Measurements from ENCODE around the gene KAZALD1. TPM values are rescaled to one million over a fixed set of nuclear protein-coding genes. Genes with fewer than 3 reads are reported as not detected.

KAZALD1 gene
- total and polyA plus RNA-seq, 10 of the 15 experiments (the other 5 are each of a cell fraction or from before 2014, with no cell fraction given): 0.10 to 4.3 (median 1.9) TPM

DNA sequence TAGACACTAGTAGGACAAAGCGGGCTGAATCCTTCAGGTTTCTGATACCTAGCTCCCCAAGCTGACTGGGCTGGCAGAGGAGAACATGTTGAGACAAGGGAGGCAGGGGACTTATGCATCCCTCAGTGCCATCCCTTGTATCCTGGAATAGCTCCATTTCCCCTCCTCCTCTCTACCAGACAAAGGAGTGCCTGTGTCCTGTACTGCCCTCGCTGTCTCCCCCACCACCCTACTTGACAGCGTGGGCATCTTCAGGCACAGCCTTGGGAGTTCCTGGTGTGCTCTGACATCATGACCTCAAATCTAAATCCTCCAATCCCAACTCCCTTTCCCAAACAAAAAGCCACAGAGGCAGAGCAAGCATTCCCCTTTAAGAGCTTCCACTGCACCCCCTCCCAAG lies 21.7 kb upstream of the KAZALD1 start (continued):
- TF ChIP-seq ZNF384 (IDR thresholded peaks at IDR 0.05; ENCODE audit: borderline replicate concordance, low read depth, low read length) (no peak), ESRRA (IDR thresholded peaks at IDR 0.05; ENCODE audit: low read length) (no peak), BRCA1 (IDR thresholded peaks at IDR 0.05; ENCODE audit: low read depth, low read length) (no peak), ZBED1 (IDR thresholded peaks at IDR 0.05; ENCODE audit: borderline replicate concordance) (no peak)

DNA sequence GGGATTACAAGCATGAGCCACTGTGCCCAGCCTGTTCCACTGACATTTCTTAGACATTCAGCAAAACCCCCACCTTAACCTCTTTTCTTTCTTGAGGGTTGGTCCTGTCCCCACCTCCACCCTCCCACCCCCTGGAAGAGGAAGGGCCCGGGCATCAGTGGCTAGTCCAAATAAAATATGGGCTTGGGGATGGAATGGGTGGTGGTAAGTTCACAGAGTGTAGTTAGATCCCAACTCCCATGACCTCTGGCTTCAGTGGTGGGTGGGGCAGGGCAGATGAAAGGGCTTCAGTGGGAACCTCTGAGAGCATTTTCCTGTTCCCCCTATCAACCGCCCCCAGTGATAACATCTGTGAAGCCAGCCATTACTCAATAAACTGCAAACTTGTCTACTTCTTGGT lies 20.9 kb upstream of the KAZALD1 start:
- Histone ChIP-seq H3K79me2 (ENCODE audit: control insufficient read depth, insufficient read depth, low read length) (no peaks in the 10 kb centered on the region), H3K27ac (ENCODE audit: control insufficient read depth, insufficient read depth) (no peak overlapping the region), H4K20me1 (ENCODE audit: control insufficient read depth, insufficient read depth) (no peaks in the 10 kb centered on the region), H3K4me3 (no peak overlapping the region), H3K4me1 (ENCODE audit: control insufficient read depth, insufficient read depth, low read length) (peaks cover 5% of the 10 kb centered on the region; the same call in 1 of the 2 replicates), H3K9ac (ENCODE audit: control insufficient read depth, insufficient read depth, low read length) (no peak overlapping the region), H2AFZ (ENCODE audit: control insufficient read depth, low read depth, low read length) (no peak overlapping the region), H3K9me3 (replicated peaks; ENCODE audit: control insufficient read depth, insufficient read depth, low read length) (no peaks in the 10 kb centered on the region), H3K27me3 (replicated peaks in 1 of 2; ENCODE audit: control insufficient read depth in 2 of 2, insufficient read depth in 2 of 2, low read length in 1 of 2) (no peaks in the 10 kb centered on the region), H3K4me2 (ENCODE audit: control insufficient read depth, insufficient read depth) (no peak overlapping the region), H3K36me3 (ENCODE audit: control insufficient read depth in 2 of 2, insufficient read depth in 2 of 2, low read length in 1 of 2) (no peaks in the 10 kb centered on the region)
- no TSS peak for BruUV-seq (replicated peaks)
- in situ Hi-C loops (cut with MboI): no loop called here
- 50% methylated on average over 2 of the region's 2 CpGs for WGBS (ENCODE audit: insufficient coverage, insufficient replicate concordance, low lambda C conversion rate, missing lambda C conversion rate)
- ChIA-PET CTCF (interaction anchor here (0.6 to 24.4 kb wide), 11 partner anchors 10 to 426 kb away, joined by 3 to 885 read pairs (median 17); partner anchors contain the start of genes KAZALD1, PDZD7 and SFXN3), RAD21 (ENCODE audit: unreplicated experiment) (interaction anchor here (0.6 to 5.1 kb wide), 11 partner anchors 10 to 1673 kb away, joined by 3 to 70 read pairs (median 7); partner anchors contain the start of genes ARL3 and KAZALD1), POLR2A (interaction anchor here (0.6 to 3.3 kb wide), 6 partner anchors 21 to 1601 kb away, joined by 3 to 42 read pairs (median 6); partner anchors contain the start of gene KAZALD1), SMC1A (ENCODE audit: uncharacterized antibody, unreplicated experiment) (interaction anchor here (1.0 to 4.2 kb wide), 9 partner anchors 10 to 101 kb away, joined by 3 to 45 read pairs (median 21); partner anchors contain the start of genes PDZD7 and SFXN3)
- intact Hi-C loops (cut with micrococcal nuclease; ENCODE audit: unreplicated experiment): loop anchor here (1.0 kb wide), 2 partner anchors 27 to 101 kb away; no protein-coding TSS in a partner anchor
- no peak for FAIRE-seq
- no peak for DNase-seq (ENCODE audit: low read depth, low spot score)
- ATAC-seq: no peak
- no peak for TF ChIP-seq JUND (IDR thresholded peaks at IDR 0.05; ENCODE audit: low read depth, low read length)
- no peak for TF ChIP-seq SP1 (IDR thresholded peaks at IDR 0.05; ENCODE audit: low read depth, low read length)
- TF ChIP-seq GABPA (IDR thresholded peaks at IDR 0.05; ENCODE audit: low read depth): no peak
- no peak for TF ChIP-seq POLR2AphosphoS2 (IDR thresholded peaks at IDR 0.05; ENCODE audit: low read depth, low read length)
- TF ChIP-seq, protein P1, sequence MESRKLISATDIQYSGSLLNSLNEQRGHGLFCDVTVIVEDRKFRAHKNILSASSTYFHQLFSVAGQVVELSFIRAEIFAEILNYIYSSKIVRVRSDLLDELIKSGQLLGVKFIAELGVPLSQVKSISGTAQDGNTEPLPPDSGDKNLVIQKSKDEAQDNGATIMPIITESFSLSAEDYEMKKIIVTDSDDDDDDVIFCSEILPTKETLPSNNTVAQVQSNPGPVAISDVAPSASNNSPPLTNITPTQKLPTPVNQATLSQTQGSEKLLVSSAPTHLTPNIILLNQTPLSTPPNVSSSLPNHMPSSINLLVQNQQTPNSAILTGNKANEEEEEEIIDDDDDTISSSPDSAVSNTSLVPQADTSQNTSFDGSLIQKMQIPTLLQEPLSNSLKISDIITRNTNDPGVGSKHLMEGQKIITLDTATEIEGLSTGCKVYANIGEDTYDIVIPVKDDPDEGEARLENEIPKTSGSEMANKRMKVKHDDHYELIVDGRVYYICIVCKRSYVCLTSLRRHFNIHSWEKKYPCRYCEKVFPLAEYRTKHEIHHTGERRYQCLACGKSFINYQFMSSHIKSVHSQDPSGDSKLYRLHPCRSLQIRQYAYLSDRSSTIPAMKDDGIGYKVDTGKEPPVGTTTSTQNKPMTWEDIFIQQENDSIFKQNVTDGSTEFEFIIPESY (IDR thresholded peaks at IDR 0.05): no peak
- no peak for TF ChIP-seq ESRRA (IDR thresholded peaks at IDR 0.05; ENCODE audit: low read length)
- TF ChIP-seq, protein P2, sequence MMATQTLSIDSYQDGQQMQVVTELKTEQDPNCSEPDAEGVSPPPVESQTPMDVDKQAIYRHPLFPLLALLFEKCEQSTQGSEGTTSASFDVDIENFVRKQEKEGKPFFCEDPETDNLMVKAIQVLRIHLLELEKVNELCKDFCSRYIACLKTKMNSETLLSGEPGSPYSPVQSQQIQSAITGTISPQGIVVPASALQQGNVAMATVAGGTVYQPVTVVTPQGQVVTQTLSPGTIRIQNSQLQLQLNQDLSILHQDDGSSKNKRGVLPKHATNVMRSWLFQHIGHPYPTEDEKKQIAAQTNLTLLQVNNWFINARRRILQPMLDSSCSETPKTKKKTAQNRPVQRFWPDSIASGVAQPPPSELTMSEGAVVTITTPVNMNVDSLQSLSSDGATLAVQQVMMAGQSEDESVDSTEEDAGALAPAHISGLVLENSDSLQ (IDR thresholded peaks at IDR 0.05): no peak
- no peak for TF ChIP-seq BCL11A (IDR thresholded peaks at IDR 0.05; ENCODE audit: low read depth, low read length)
- no peak for TF ChIP-seq KAT2A (conservative IDR thresholded peaks at IDR 0.05; ENCODE audit: control insufficient read depth, low read depth, low read length)
- TF ChIP-seq, protein P3, sequence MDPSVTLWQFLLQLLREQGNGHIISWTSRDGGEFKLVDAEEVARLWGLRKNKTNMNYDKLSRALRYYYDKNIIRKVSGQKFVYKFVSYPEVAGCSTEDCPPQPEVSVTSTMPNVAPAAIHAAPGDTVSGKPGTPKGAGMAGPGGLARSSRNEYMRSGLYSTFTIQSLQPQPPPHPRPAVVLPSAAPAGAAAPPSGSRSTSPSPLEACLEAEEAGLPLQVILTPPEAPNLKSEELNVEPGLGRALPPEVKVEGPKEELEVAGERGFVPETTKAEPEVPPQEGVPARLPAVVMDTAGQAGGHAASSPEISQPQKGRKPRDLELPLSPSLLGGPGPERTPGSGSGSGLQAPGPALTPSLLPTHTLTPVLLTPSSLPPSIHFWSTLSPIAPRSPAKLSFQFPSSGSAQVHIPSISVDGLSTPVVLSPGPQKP (IDR thresholded peaks at IDR 0.05; ENCODE audit: low read depth, low read length): no peak
- TF ChIP-seq ETV6 (conservative IDR thresholded peaks at IDR 0.05 in 1 of 2, IDR thresholded peaks at IDR 0.05 in 1 of 2; ENCODE audit: borderline replicate concordance in 1 of 2, low read depth in 1 of 2): no peak
- TF ChIP-seq, protein P4, sequence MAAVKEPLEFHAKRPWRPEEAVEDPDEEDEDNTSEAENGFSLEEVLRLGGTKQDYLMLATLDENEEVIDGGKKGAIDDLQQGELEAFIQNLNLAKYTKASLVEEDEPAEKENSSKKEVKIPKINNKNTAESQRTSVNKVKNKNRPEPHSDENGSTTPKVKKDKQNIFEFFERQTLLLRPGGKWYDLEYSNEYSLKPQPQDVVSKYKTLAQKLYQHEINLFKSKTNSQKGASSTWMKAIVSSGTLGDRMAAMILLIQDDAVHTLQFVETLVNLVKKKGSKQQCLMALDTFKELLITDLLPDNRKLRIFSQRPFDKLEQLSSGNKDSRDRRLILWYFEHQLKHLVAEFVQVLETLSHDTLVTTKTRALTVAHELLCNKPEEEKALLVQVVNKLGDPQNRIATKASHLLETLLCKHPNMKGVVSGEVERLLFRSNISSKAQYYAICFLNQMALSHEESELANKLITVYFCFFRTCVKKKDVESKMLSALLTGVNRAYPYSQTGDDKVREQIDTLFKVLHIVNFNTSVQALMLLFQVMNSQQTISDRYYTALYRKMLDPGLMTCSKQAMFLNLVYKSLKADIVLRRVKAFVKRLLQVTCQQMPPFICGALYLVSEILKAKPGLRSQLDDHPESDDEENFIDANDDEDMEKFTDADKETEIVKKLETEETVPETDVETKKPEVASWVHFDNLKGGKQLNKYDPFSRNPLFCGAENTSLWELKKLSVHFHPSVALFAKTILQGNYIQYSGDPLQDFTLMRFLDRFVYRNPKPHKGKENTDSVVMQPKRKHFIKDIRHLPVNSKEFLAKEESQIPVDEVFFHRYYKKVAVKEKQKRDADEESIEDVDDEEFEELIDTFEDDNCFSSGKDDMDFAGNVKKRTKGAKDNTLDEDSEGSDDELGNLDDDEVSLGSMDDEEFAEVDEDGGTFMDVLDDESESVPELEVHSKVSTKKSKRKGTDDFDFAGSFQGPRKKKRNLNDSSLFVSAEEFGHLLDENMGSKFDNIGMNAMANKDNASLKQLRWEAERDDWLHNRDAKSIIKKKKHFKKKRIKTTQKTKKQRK (IDR thresholded peaks at IDR 0.05; ENCODE audit: low read depth, low read length): no peak

Measured in GM12878 (cell line).